GM19463 (cell line): ENCODE data around the gene EBI3.
"Not testable (repeated sequence)": the region's sequence is repeated elsewhere in the genome, so short reads cannot be mapped to it uniquely, and the experiment has no call there.

Source experiments
- ATAC-seq: cut with Tn5 transposase; IDR thresholded peaks from one replicate; pipeline ENCODE4 v1.9.1; 2021; ENCODE audit warnings: mild to moderate bottlenecking, moderate library complexity; ENCODE audit not compliant: unreplicated experiment

EBI3 gene

DNA sequence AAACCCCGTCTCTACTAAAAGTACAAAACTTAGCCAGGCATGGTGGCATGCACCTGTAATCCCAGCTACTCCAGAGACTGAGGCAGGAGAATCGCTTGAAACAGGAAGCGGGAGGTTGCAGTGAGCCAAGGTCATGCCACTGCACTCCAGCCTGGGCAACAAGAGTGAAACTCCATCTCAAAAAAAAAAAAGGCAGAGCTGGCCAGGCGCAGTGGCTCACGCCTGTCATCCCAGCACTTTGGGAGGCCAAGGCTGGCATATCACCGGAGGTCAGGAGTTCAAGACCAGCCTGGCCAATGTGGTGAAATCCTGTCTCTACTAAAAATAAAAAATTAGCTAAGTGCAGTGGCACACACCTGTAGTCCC lies 45.0 kb downstream of the EBI3 start:
- not testable (repeated sequence) for ATAC-seq

DNA sequence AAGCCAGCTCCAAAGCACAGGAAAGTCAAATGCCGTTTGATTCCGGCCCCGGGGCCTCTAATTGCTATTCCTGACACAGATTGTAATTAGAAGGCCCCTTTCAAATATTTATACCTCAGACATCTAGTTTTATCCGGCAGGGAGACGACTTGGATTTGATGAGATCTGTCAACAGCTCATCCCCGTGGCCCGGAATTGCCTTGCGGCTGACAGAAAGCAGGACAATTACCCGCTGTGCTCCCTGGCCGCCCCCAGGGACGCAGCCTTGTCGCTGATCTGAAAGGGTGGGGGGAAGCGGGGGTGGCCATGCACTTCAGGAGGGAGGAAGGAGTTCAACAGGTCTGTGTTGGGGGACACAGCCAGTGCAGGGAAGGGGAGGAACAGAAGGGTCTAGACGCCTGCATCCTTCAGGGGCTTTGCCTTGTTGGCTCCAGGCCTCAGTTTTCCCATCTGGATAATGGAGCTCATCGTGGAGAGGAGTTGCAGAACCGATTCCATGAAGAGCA lies 47.9 kb downstream of the EBI3 start:
- ATAC-seq = no peak

DNA sequence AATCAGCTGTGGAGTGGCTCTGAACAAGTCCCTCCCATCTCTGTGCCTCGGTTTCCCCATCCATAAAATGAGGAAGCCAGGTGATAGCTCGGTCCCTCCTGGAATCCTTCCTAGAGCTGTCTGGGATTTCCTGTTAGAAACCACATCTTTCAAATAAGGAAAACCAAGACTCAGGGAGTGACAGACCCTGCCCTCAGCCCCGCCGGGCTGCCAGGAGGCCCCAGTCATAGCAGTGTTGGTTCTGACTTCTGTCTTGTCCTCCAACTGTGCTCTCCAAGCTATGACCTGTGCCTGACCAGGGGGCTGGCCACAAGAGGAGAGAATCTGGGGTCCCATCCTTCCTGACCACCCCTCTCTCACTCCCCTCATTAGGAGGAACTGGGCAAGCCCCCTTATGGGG lies 48.7 kb downstream of the EBI3 start:
- no peak for ATAC-seq

DNA sequence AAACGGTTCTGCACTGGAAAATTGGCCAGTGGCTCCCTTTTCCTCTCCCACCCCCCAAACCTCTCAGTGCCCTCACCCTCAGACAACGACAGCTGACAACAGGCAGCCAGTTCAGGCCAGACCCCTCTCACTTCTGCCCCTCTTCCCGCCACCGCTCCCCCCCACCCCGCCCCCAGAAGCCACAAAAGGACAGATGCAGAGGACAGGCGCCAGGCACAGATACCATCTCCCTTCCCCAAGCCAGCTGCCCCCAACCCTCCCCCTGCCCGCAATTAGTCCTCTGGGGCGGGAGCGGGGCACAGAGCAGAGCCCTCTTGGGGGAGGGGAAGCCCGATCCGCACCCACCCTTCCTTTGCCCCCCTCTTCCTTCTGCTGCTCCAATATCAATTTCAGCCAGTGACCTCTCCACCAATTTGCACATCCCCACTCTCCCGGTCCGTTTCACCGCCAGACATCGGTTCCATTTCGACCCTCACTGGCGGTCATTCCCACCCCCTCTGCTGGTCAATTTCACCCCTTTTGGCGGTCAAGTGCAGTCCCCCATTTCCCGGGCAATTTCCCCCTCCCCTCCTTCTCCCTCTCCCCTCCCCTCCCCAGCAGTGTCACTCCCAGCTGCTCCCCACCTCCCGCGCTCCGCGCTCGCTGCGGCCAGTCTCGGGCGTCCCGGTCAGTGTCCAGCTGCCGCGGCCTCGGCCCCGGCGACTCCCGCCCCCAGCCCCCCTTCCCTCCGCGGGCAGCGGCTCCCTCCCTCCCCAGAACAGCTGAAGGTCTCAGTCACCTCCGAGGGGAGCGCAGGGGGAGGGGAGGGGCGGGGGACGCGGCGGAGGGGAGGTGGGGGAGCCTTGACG lies 49.3 kb downstream of the EBI3 start, which contains the start of gene SHD:
Gene SHD, plus strand, starts transcription at position 848 of the 848 bp plus-strand sequence. CDS start 798 bp downstream, outside the sequence.
- no peak for ATAC-seq

DNA sequence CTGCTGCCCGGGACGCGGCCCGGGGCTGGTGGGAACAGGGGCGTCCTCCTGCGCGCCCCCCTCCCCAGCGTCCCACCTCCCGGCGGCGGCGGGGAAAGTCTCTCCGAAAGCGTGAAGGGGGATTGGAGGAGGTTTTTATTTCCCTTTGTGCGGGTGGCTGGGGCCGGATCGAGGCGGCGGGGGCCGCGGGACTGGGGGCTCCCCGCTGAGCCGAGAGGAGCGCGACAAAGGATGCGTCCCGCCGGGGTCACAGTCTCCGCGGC lies 49.9 kb downstream of the EBI3 start:
- no peak for ATAC-seq

DNA sequence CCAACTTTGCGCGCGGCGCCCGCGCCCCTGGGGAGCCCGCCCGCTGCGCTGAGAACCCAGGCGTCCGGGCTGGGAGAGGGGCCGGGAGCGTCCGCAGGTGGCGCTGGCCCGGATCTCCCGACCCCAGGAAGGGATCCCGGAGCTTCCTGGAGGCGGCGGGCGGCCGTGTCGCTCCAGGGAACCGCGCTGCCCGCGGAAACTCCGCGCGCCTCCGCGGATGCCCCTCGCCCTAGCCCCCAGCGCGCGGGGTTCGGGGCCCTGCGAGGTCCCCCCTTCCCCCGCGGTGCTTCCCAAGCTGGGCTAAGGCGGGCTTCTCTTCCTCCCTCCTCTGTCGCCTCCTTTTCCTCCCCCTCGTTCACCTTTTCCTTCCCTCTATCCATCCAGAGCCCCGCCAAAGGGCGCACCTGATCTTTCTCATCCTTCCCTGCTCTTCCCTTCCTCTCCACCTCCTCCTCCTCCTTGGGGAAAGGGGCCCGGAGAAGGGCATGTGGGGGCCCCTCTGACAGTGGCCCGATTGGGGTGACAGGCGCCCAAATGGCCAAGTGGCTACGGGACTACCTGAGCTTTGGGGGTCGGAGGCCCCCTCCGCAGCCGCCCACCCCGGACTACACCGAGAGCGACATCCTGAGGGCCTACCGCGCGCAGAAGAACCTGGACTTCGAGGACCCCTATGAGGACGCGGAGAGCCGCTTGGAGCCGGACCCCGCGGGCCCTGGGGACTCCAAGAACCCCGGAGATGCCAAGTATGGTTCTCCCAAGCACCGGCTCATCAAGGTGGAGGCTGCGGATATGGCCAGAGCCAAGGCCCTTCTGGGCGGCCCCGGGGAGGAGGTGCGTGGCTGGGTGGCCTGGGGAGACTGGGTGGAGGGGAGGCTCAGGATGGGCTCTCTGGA lies 50.5 kb downstream of the EBI3 start:
- no peak for ATAC-seq

DNA sequence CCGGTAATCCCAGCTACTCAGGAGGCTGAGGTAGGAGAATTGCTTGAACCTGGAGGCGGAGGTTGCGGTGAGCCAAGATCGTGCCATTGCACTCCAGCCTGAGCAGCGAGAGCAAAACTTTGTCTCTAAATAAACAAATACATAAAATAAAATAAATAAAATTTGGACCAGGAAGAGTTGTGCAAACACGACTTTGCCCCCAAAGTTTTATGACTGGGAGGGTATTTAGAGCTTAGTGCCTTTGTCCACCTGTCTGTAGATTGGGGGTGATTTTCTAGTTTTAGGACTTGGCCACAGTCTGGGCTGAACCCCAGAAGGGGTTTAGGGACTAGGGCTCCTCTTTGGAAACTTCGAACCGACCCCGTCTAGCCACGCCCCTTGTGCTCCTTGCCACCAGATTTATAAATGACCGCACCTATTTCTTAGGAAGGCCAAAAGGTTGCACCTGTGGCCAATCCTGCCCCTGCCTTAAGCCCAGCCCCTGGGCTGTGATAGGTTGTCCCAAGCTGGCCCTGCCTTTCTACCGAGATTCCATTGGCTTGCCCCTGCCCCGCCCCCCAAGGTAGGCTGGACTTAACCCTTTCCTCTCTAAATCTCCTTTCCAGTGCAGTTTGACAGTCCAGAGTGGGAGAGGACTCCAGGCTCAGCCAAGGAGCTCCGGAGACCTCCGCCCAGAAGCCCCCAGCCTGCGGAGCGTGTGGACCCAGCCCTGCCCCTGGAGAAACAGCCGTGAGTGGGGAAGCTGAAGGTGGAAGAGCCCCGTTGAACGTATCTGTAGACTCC lies 55.0 kb downstream of the EBI3 start:
- ATAC-seq = no peak

DNA sequence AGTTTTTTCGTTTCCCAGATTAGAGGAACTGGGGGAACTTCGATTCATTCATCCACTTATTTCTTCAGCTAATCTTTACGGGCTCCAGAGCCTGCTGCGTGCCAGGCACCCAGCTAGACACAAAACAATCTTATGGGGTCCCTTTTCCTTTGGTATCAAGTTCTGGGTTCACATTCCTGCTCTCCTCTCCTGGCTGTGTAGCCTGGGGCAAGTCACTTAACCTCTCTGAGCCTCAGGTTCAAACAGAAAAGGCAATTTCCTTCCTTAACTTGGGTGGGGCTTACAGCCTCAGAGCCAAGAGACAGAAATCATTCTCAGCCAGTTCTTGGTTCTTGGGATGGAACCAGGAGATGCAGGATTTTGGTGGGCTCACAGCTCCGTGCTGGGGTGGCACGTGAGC lies 55.7 kb downstream of the EBI3 start:
- no peak for ATAC-seq

DNA sequence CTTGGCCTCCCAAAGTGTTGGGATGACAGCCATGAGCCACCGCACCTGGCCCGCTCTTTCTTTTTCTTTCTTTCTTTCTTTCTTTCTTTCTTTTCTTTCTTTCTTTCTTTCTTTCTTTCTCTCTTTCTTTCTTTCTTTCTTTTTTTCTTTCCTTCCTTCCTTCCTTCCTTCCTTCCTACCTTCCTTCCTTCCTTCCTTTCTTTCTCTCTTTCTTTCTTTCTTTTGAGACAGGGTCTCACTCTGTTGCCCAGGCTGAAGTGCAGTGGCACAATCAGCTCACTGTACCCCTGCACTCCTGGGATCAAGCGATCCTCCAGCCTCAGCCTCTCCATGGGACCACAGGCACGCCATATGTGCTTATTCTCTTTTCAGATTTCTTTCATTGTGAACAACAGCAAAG lies 56.8 kb downstream of the EBI3 start:
- not testable (repeated sequence) for ATAC-seq
